Right lobe of liver (tissue), 6 donors: ENCODE measurements around the gene PTPRD. TPM values are rescaled to one million over a fixed set of nuclear protein-coding genes. Genes with fewer than 3 reads are reported as not detected.

Experiments used
- ATAC-seq, 4 donors: fragments of 200-7000 bp; cut with Tn5 transposase; one replicate each; pipeline ENCODE4 v1.9.1; 2020; ENCODE audit warnings: mild to moderate bottlenecking in 4 of 4, moderate library complexity in 4 of 4
- DNase-seq, 3 donors: peaks; one replicate each; pipeline ENCODE4 v3.0.0-alpha.2; 2020
- H3K27ac ChIP-seq, 3 donors: fragments of 200-600 bp; one replicate each; pipeline ENCODE4 v1.8.0; 2022
- H3K27me3 ChIP-seq, 2 donors: fragments of 200-600 bp; one replicate each; pipeline ENCODE4 v1.8.0; 2022
- H3K36me3 ChIP-seq, 4 donors: fragments of 200-600 bp; sonication (generic) in 1 of 4; one replicate each; pipeline versions ENCODE4 v1.5.1 to v1.8.0; 2017 to 2022; ENCODE audit warnings: control low read depth in 1 of 4
- H3K4me1 ChIP-seq, 4 donors: fragments of 200-600 bp; sonication (generic) in 1 of 4; one replicate each; pipeline versions ENCODE4 v1.5.1 to v1.8.0; 2017 to 2022; ENCODE audit warnings: control low read depth in 1 of 4
- H3K4me3 ChIP-seq, 3 donors: fragments of 200-600 bp; one replicate each; pipeline ENCODE4 v1.8.0; 2022
- H3K9me3 ChIP-seq, 4 donors: fragments of 200-600 bp; sonication (generic) in 1 of 4; one replicate each; pipeline versions ENCODE4 v1.5.1 to v1.8.0; 2017 to 2022; ENCODE audit warnings: control low read depth in 1 of 4
- POLR2A ChIP-seq: fragments of 450-650 bp; IDR thresholded peaks from one replicate; pipeline ENCODE4 v1.6.1; 2017; ENCODE audit warnings: antibody characterized with exemption, mild to moderate bottlenecking
- WGBS: methylation state at CpG from one replicate; pipeline ENCODE4 v1.1.6; 2018; ENCODE audit warnings: low coverage, low lambda C conversion rate; ENCODE audit not compliant: insufficient coverage; ENCODE audit errors: missing lambda C conversion rate; 5-methylcytosine and 5-hydroxymethylcytosine counted together
- intact Hi-C, 2 donors: fragments of 100-400 bp; cut with DNase I; formaldehyde crosslinking; loops; one replicate each; pipeline versions ENCODE4 v1.11.2 to v1.14.1; 2022
- total RNA-seq, 6 experiments: library from RNA; depleted of rRNA in 2 of 6; stranded (reverse); fragments of >200 nt in 2 of 6; fragmentation: NEBNext Ultra II Directional in 3 of 6; extraction: Animal tissue kit (Norgen Biotek cat#: 25700) in 3 of 6; gene quantifications; one replicate each; pipeline versions ENCODE4 v1.1.0 to v1.2.4, GENCODE V29; 2016 to 2023
- TF ChIP-seq, protein P1 (sequence below), 4 donors: fragments of 200-600 bp in 3 of 4; fragments of 450-650 bp in 1 of 4; IDR thresholded peaks; one replicate each; pipeline versions ENCODE4 v1.5.1 to v1.8.0; 2016 to 2022; ENCODE audit warnings: antibody characterized with exemption in 4 of 4, mild to moderate bottlenecking in 2 of 4
- donor health status: DM: no; HTN: yes; CAD: no.
- donor health status: DM: no; HTN: no; CAD: no.
- donor health status: DM: no; HTN: no; CAD: no.
- donor health status: DM: no; HTN: yes; CAD: no.
- donor health status: DM: no; HTN: yes; CAD: no.

PTPRD gene
- total RNA-seq, 6 experiments from 2014 or later = 5.4 to 29.8 (median 13.9) TPM

DNA sequence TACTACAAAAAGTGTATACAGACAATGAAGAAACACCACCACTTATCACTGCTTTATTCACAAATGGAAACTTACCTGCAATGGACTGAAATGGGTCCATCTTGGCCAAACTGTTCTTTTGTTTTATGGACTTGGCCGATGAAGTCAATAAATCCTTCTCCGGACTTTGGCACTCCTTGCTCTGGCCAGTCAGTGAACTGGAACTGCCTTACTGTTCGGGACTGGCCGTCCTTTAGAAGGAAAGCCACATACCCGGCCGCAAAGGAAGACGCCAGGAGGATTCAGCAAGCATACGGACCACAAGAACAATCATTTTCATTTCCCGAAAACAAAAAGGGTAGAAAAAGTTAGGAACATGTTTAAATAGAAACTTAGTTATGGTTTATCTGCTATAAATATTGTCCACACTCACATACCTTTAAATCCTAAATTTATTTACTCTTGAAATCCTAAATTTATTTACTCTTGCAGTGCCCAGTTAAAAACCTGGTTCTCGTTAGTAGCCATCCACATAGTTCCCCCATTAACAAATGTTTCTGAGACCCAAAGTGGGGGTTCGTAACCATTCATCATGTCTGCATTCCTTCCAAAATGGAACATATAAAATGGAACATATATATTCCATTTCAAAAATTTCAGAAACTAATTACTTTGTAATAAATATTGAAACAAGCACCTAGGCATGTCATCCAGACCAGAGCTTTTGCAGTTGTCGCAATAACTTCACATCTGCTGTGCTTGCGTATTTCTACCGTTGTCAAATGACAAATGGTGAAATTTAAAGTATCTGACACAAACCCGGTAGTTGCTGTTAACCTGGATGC lies 2281.1 kb downstream of the PTPRD start:
- DNase-seq (no peak), ATAC-seq (no peak)
- TF ChIP-seq, protein P1, sequence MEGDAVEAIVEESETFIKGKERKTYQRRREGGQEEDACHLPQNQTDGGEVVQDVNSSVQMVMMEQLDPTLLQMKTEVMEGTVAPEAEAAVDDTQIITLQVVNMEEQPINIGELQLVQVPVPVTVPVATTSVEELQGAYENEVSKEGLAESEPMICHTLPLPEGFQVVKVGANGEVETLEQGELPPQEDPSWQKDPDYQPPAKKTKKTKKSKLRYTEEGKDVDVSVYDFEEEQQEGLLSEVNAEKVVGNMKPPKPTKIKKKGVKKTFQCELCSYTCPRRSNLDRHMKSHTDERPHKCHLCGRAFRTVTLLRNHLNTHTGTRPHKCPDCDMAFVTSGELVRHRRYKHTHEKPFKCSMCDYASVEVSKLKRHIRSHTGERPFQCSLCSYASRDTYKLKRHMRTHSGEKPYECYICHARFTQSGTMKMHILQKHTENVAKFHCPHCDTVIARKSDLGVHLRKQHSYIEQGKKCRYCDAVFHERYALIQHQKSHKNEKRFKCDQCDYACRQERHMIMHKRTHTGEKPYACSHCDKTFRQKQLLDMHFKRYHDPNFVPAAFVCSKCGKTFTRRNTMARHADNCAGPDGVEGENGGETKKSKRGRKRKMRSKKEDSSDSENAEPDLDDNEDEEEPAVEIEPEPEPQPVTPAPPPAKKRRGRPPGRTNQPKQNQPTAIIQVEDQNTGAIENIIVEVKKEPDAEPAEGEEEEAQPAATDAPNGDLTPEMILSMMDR (IDR thresholded peaks at IDR 0.05) = no peak
- TF ChIP-seq POLR2A = no peak
- Histone ChIP-seq H3K4me1 (peaks cover 0 to 7% (median 0%) of the 10 kb centered on the region in 4 donors), H3K36me3 (no peaks in the 10 kb centered on the region), H3K4me3 (no peak overlapping the region), H3K27ac (no peak overlapping the region), H3K27me3 (no peaks in the 10 kb centered on the region), H3K9me3 (no peaks in the 10 kb centered on the region)
- intact Hi-C loops = no loop called here
- 69% methylated on average over 15 of the region's 15 CpGs for WGBS

DNA sequence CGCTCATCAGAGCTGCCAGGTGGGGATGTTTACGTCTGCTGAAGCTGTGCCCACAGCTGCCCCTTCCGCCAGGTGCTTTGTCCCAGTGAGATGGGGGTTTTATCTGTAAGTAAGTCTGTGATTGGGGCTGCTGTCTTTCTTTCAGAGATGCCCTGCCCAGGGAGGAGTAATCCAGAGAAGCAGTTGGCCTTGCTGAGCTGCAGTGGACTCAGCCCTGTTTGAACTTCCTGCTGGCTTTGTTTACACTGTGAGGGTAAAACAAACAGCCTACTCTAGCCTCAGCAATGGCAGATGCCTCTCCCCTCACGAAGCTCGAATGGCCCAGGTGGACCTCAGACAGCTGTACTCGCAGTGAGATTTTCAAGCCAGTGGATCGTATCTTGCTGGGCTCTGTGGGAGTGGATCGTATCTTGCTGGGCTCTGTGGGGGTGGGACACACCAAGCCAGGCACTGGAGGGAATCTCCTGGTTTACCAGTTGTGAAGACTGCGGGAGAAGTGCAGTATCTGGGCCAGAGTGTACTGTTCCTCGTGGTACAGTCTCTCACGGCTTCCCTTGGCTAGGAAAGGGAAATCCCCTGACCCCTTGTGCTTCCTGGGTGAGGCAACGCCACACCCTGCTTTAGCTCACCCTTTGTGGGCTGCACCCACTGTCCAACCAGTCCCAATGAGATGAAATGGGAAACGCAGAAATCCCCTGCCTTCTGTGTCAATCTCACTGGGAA lies 2283.1 kb downstream of the PTPRD start:
- DNase-seq (peak in 2 of 3 donors; percentile 20 to 31), ATAC-seq (peak; percentile 79 to 98 (median 90))
- peaks cover 0 to 7% (median 0%) of the 10 kb centered on the region in 4 donors for H3K4me1 ChIP-seq
- H3K27me3 ChIP-seq = no peaks in the 10 kb centered on the region
- H3K36me3 ChIP-seq = no peaks in the 10 kb centered on the region
- no peaks in the 10 kb centered on the region for H3K9me3 ChIP-seq
- H3K27ac ChIP-seq = no peak overlapping the region
- intact Hi-C loops = no loop called here
- TF ChIP-seq, protein P1 (IDR thresholded peaks at IDR 0.05) = no peak
- TF ChIP-seq POLR2A = no peak
- 38% methylated on average over 2 of the region's 13 CpGs for WGBS
- H3K4me3 ChIP-seq = no peak overlapping the region

- ATAC-seq (no peak), DNase-seq (no peak)
- Histone ChIP-seq H3K4me3 (no peak overlapping the region), H3K27ac (no peak overlapping the region), H3K4me1 (no peaks in the 10 kb centered on the region), H3K27me3 (no peaks in the 10 kb centered on the region), H3K36me3 (no peaks in the 10 kb centered on the region), H3K9me3 (no peaks in the 10 kb centered on the region)
- intact Hi-C loops = no loop called here
- TF ChIP-seq, protein P1 (IDR thresholded peaks at IDR 0.05) = no peak
- TF ChIP-seq POLR2A = no peak
- 66% methylated on average over 4 of the region's 5 CpGs for WGBS
Measured at GRCh38 chr9:8315211-8315610, 2297.6 kb downstream of the PTPRD start.

DNA sequence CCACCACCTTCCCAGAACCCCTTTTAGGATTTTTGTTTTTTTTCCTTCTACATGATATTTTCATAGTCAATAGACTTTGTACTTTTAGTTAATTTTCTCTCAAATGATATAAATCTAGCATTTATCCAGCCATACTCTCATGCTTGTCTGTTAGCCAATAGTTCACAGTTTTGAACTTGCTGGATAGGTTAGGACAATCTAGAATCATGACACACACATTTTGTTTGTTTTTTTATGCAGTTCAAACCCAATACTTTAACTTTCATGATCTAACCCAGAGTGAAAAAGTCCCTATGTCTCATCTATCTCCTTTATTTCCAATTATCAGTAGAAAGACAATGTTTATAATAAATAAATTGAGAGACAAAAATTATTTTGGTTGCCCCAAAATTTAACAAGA lies 2303.5 kb downstream of the PTPRD start:
- Histone ChIP-seq H3K36me3 (no peaks in the 10 kb centered on the region), H3K9me3 (no peaks in the 10 kb centered on the region), H3K4me1 (no peaks in the 10 kb centered on the region), H3K27me3 (no peaks in the 10 kb centered on the region), H3K4me3 (no peak overlapping the region), H3K27ac (no peak overlapping the region)
- DNase-seq = no peak
- peak in 2 of 4 donors; percentile 25 to 91 for ATAC-seq
- intact Hi-C loops = no loop called here
- no peak for TF ChIP-seq POLR2A
- TF ChIP-seq, protein P1 (IDR thresholded peaks at IDR 0.05) = no peak
